GM19035 (cell line): ENCODE data around the gene CATSPERD.

ENCODE experiments used
- ATAC-seq: cut with Tn5 transposase; IDR thresholded peaks from one replicate; pipeline ENCODE4 v1.9.1; 2021; ENCODE audit not compliant: unreplicated experiment

The CATSPERD gene

GRCh38 chr19:5782945-5783919 is 62.8 kb downstream of the CATSPERD start:
- ATAC-seq: no peak

GRCh38 chr19:5784581-5785147 is 64.2 kb downstream of the CATSPERD start, which contains the start of gene PRR22:
Gene PRR22 (minus strand): TSS chr19:5784746. CDS start chr19:5784660, 86 bp downstream.
- no peak for ATAC-seq

DNA sequence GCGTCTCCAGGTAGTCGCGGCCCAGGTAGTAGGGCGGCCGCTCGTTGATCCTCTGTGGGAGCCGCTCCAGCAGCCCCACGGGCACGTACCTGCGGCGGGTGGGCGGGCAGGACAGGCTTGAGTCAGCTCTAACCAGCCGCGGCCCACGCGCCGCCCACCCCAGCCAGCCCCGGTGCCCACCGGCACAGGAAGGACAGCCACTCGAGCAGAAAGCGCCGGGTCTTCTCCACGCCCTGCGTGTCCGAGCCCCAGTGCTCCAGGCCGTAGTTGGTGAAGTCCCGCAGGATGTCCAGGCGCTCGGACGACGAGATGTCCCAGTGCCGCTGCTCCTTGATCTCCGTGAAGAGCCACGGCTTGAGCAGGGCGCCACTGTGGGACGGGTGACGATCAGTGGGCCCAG is 65.0 kb downstream of the CATSPERD start:
- ATAC-seq: no peak

- ATAC-seq: no peak
These were observed 66.4 kb downstream of the CATSPERD start for GRCh38 chr19:5786593-5787408.

- no peak for ATAC-seq
These were observed 67.2 kb downstream of the CATSPERD start for GRCh38 chr19:5787409-5788182.

DNA sequence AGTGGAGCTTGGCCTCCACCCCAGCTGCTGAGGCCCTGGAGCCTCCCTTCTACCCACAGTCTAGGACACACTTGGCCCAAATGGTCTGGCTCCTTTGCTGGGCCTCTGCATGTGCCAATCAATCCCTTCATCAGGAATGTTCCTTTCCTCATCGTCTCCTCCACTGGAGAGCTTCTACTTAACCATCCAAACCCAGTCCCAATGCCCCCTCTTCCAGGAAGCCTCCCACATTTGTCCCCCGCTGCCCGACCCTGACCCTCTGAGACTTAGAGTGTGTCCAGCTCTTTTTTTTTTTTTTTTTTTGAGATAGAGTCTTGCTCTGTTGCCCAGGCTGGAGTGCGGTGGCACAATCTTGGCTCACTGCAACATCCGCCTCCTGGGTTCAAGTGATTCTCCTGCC is 68.0 kb downstream of the CATSPERD start:
- ATAC-seq: no peak

- ATAC-seq: no peak
These were observed 68.9 kb downstream of the CATSPERD start for GRCh38 chr19:5789351-5789761.

DNA sequence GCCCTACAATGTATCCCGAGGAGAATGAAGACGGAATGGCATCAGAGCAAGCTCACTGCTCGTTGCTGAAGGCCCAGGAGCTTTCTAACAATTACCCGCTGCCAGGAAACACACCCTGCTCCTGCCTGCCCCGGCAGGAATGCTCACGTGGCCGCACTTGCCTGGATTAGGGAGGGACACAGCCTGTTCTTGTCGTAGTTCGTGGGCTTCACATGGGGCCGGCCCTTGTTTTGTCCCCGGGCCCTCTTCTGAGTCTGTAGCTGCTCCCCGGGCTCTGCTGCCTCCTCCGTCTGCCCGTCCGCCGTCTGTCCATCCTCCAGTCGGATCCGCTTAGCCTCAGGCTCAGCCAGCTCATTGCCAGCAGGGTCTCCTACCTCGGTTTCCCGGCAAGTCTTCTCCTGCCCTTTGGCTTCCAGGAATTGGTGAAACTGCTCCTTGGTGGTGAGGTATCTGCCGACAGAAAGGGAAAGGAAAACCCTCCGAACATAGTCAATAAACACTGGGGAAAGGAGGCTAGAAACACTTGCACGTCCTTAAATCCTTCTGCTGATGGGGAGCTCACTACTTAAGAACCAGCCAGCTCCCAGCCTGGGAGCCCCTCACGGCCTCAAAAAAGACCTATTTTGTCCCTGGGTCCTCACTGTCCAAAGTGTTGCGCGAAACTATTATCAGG is 69.6 kb downstream of the CATSPERD start:
- no peak for ATAC-seq

- peak; percentile 90 for ATAC-seq
These were observed 70.4 kb downstream of the CATSPERD start, which contains the start of gene DUS3L for GRCh38 chr19:5790559-5791520. Gene DUS3L (minus strand): TSS chr19:5791163. CDS start chr19:5791141, 22 bp downstream.

- ATAC-seq: no peak
These were observed 71.8 kb downstream of the CATSPERD start for GRCh38 chr19:5792224-5792623.

GRCh38 chr19:5793188-5793587 is 72.8 kb downstream of the CATSPERD start:
- ATAC-seq: no peak

DNA sequence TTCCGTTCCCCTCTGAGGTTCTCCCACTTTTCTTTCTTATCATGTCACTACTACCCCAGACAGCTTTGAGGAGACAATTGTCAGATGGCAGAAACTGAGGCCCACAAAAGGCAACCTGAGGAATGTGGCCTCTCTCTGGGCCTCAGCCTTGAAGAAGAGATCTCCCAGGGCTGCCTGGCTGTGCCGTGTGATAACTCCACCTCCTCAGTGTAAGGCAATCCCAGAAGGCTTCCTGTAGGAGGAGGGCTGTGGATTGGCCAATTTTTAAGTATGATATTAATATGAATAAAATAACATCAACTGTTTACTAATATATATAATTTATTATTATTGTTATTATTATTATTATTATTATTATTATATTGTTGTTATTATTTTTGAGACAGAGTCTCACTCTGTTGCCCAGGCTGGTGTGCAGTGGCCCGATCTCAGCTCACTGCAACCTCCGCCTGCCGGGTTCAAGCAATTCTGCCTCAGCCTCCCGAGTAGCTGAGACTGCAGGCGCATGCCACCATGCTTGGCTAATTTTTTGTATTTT is 75.0 kb downstream of the CATSPERD start:
- ATAC-seq: no peak

GRCh38 chr19:5798244-5798643 is 77.8 kb downstream of the CATSPERD start:
- no peak for ATAC-seq

- ATAC-seq: no peak
These were observed 79.1 kb downstream of the CATSPERD start for GRCh38 chr19:5799247-5800241.

DNA sequence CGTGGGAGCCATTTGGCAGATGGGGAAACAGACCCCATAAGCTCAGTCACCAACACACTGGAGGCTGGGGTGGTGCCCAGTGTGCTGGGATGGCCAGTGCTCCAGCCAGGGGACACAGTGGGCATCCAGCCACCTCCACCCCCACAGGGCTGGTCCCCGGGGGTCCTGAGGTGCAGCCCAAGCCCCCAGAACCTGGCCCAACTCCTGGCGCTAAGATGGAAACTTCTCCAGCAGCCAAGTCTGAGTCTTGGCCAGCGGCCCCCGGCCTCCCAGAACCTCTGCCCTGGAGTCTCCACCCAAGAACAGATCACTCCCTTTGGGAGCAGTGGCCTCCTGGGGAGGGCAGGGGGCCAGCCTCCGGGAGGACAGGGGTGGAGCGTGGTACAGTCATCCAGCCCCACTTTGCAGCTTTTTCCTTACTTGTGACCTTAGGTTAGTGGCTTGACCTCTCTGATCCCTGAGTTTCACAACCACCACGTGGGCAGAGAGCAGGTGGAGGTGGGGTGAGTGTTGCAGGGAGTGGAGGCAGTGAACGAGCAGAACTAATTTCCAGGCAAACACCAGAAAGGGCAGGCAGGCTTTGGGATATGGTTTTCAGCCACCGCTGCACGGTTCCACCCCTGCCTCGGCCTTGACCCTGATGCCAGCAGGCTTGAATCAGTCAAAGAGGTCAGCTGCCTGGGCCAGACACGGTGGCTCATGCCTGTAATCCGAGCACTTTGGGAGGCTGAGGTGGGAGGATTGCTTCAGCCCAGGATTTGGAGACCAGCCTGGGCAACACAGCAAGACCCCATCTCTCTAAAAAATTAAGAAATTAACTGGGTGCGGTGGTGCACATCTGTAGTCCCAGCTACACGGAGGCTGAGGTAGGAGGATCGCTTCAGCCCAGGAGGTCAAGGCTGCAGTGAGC is 80.2 kb downstream of the CATSPERD start:
- no peak for ATAC-seq
